Panc1 (cell line): ENCODE measurements around the gene RALGAPA1.

Source experiments
- POLR2AphosphoS5 ChIP-seq: IDR thresholded peaks from 2 replicates; pipeline ENCODE4 v1.6.1; 2012; ENCODE audit warnings: mild to moderate bottlenecking, low read depth, low read length, moderate library complexity
- REST ChIP-seq, 2 experiments: IDR thresholded peaks; 2 replicates each; pipeline ENCODE4 v1.6.1; 2011 to 2012; ENCODE audit warnings: low read depth in 2 of 2, control low read depth in 1 of 2, low read length in 1 of 2, mild to moderate bottlenecking in 1 of 2, moderate library complexity in 1 of 2; ENCODE audit not compliant: insufficient read depth in 1 of 2
- SIN3A ChIP-seq: IDR thresholded peaks from 2 replicates; pipeline ENCODE4 v1.6.1; 2012; ENCODE audit warnings: low read depth, mild to moderate bottlenecking, low read length, moderate library complexity, borderline replicate concordance; ENCODE audit not compliant: insufficient read depth
- TF ChIP-seq, protein P1 (sequence below): fragments of 450-650 bp; IDR thresholded peaks from 2 replicates; pipeline ENCODE4 v1.5.1; 2017; ENCODE audit warnings: mild to moderate bottlenecking

- TF ChIP-seq, protein P1, sequence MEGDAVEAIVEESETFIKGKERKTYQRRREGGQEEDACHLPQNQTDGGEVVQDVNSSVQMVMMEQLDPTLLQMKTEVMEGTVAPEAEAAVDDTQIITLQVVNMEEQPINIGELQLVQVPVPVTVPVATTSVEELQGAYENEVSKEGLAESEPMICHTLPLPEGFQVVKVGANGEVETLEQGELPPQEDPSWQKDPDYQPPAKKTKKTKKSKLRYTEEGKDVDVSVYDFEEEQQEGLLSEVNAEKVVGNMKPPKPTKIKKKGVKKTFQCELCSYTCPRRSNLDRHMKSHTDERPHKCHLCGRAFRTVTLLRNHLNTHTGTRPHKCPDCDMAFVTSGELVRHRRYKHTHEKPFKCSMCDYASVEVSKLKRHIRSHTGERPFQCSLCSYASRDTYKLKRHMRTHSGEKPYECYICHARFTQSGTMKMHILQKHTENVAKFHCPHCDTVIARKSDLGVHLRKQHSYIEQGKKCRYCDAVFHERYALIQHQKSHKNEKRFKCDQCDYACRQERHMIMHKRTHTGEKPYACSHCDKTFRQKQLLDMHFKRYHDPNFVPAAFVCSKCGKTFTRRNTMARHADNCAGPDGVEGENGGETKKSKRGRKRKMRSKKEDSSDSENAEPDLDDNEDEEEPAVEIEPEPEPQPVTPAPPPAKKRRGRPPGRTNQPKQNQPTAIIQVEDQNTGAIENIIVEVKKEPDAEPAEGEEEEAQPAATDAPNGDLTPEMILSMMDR: no peak
- TF ChIP-seq POLR2AphosphoS5 (no peak), REST (IDR thresholded peaks at IDR 0.05; ENCODE audit: insufficient read depth in 1 of 2, low read depth in 2 of 2, low read length in 1 of 2) (no peak), SIN3A (no peak)
These were observed 938 bp downstream of the RALGAPA1 start for GRCh38 chr14:35808076-35808637.
